ENCODE data around the gene AMMECR1.

DNA sequence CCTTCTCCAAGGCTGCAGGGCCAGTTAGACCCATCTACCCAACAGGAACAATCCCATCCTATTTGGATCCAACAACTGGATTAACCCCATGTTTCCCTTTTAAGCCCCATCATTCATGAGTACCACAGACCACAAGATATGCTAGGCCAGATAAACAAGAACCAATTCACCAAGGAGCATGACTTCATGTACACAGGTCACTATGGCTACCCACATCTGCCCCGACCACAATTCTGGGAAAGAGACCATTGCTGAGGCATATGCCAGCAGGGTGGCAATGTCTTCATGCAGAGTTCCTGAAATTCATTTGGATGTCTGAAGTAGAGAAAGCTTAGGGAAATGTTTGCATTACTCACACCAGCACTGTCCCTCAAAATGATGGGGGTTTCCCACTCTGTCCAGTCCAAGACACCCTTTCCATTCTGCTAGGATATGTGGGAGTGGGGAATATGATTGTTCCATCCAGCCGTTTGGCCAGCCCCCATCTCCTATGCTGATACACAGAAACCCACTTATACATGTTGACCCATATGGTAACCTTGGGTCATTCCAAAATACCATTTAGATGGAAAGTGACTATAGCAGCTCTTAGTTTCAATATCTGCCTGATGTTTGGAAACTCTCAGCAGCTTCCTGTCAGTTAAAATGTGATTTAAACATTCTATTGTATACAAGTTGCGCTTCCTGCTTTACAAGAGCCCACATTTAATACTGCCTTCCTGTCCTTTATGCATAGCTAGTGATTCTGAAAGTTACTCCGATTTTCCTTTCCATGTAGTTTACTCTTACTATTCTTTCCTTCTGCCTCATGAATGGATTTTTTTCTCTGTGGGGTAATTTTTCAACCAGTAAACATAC is 129.0 kb downstream of the AMMECR1 start:
- TF ChIP-seq SP1 (IDR thresholded peaks at IDR 0.05), result no peak
- no peak for TF ChIP-seq LEF1 (IDR thresholded peaks at IDR 0.05; ENCODE audit: borderline replicate concordance)
- TF ChIP-seq BHLHE40 (IDR thresholded peaks at IDR 0.05; ENCODE audit: borderline replicate concordance), result no peak
- no peak for TF ChIP-seq FOXK2 (IDR thresholded peaks at IDR 0.05)
- no peak for TF ChIP-seq ELF4 (IDR thresholded peaks at IDR 0.05)
- TF ChIP-seq FOXA1 (IDR thresholded peaks at IDR 0.05), result no peak
- TF ChIP-seq NFRKB (IDR thresholded peaks at IDR 0.05), result no peak
- TF ChIP-seq SUZ12 (IDR thresholded peaks at IDR 0.05), result no peak
- no peak for TF ChIP-seq ARNT (IDR thresholded peaks at IDR 0.05)
- TF ChIP-seq, protein P1, sequence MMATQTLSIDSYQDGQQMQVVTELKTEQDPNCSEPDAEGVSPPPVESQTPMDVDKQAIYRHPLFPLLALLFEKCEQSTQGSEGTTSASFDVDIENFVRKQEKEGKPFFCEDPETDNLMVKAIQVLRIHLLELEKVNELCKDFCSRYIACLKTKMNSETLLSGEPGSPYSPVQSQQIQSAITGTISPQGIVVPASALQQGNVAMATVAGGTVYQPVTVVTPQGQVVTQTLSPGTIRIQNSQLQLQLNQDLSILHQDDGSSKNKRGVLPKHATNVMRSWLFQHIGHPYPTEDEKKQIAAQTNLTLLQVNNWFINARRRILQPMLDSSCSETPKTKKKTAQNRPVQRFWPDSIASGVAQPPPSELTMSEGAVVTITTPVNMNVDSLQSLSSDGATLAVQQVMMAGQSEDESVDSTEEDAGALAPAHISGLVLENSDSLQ (IDR thresholded peaks at IDR 0.05), result no peak
- TF ChIP-seq HDGF (IDR thresholded peaks at IDR 0.05; ENCODE audit: borderline replicate concordance), result no peak
